Activated CD8-positive, alpha-beta T cell treated with anti-CD3 and anti-CD28 coated beads, Interleukin-2, amount 10 ng/mL, durations not matched to agents 7 days and 5 days (primary cell): Measurements from ENCODE around the gene PFAS. TPM values are rescaled to one million over a fixed set of nuclear protein-coding genes. Genes with fewer than 3 reads are reported as not detected.
A peak's percentile ranks its signal among the peaks of the same experiment; 100 is the strongest.

Source experiments
- ATAC-seq: fragments of 150-1000 bp; cut with Tn5 transposase; one replicate; pipeline ENCODE4 v1.10.0; 2021; ENCODE audit warnings: moderate library complexity
- CTCF ChIA-PET: fragments of 350-600 bp; sonication (Branson Sonifier 250); formaldehyde crosslinking; loops from one replicate; lab custom pipeline; 2021; ENCODE audit warnings: antibody characterized with exemption; lab: Charles Lee
- POLR2A ChIA-PET: fragments of 350-600 bp; sonication (Branson Sonifier 250); formaldehyde crosslinking; loops from one replicate; lab custom pipeline; 2021; ENCODE audit warnings: antibody characterized with exemption; lab: Charles Lee
- DNase-seq: peaks from one replicate; pipeline ENCODE4 v3.0.0-alpha.2; 2020
- H3K27ac Mint-ChIP-seq: one replicate; pipeline ENCODE4 v1.8.0; 2021; ENCODE audit warnings: mild to moderate bottlenecking, mixed read lengths
- H3K27me3 Mint-ChIP-seq: one replicate; pipeline ENCODE4 v1.8.0; 2021; ENCODE audit warnings: low read depth, mixed read lengths
- H3K36me3 Mint-ChIP-seq: one replicate; pipeline ENCODE4 v1.8.0; 2021; ENCODE audit warnings: low read depth, mixed read lengths
- H3K4me1 Mint-ChIP-seq: one replicate; pipeline ENCODE4 v1.8.0; 2021; ENCODE audit warnings: low read depth, mixed read lengths
- H3K4me3 Mint-ChIP-seq: one replicate; pipeline ENCODE4 v1.8.0; 2021; ENCODE audit warnings: mild to moderate bottlenecking, mixed read lengths
- H3K9me3 Mint-ChIP-seq: one replicate; pipeline ENCODE4 v1.8.0; 2022; ENCODE audit warnings: mixed read lengths; ENCODE audit not compliant: insufficient read depth
- total RNA-seq, 2 experiments: library from RNA; stranded (reverse); gene quantifications; one replicate each; pipeline ENCODE4 v1.2.3, GENCODE V29; 2021

Gene PFAS
- total RNA-seq, 2 experiments from 2014 or later: 78.3 to 80.2 TPM

GRCh38 chr17:8288336-8289102 lies 39.4 kb downstream of the PFAS start, which contains the start of gene RANGRF:
TSS of gene RANGRF (plus strand) at chr17:8288670. CDS start at chr17:8288789, 119 bp downstream.
- Mint-ChIP-seq H3K27me3 (no peaks in the 10 kb centered on the region), H3K9me3 (no peaks in the 10 kb centered on the region), H3K4me1 (peaks cover 47% of the 10 kb centered on the region), H3K36me3 (peaks cover 19% of the 10 kb centered on the region), H3K4me3 (peak within 1 kb of the TSS; percentile 84), H3K27ac (peak within 1 kb of the TSS; percentile 86)
- ChIA-PET POLR2A (interaction anchor here (0.6 to 6.0 kb wide), 6 partner anchors 40 to 705 kb away, joined by 3 to 39 read pairs (median 3); partner anchors contain the start of genes CTC1, MPDU1 and PFAS), CTCF (interaction anchor here (0.6 to 2.2 kb wide), 5 partner anchors 9 to 169 kb away, joined by 3 to 8 read pairs (median 3); no protein-coding TSS in a partner anchor)
- DNase-seq (peak; percentile 90), ATAC-seq (peak; percentile 95)

GRCh38 chr17:8289103-8289397 lies 40.0 kb downstream of the PFAS start:
- no peak for DNase-seq
- peak overlapping the region; percentile 84 for H3K4me3 Mint-ChIP-seq
- H3K4me1 Mint-ChIP-seq: peaks cover 43% of the 10 kb centered on the region
- H3K27me3 Mint-ChIP-seq: no peaks in the 10 kb centered on the region
- H3K9me3 Mint-ChIP-seq: no peaks in the 10 kb centered on the region
- ChIA-PET POLR2A (interaction anchor here (0.6 to 6.0 kb wide), 6 partner anchors 41 to 706 kb away, joined by 3 to 39 read pairs (median 3); partner anchors contain the start of genes CTC1, MPDU1 and PFAS), CTCF (interaction anchor here (0.6 to 2.2 kb wide), 5 partner anchors 9 to 170 kb away, joined by 3 to 8 read pairs (median 3); no protein-coding TSS in a partner anchor)
- no peak for ATAC-seq
- H3K27ac Mint-ChIP-seq: peak overlapping the region; percentile 86
- peaks cover 19% of the 10 kb centered on the region for H3K36me3 Mint-ChIP-seq

GRCh38 chr17:8290043-8290442 lies 41.0 kb downstream of the PFAS start:
- Mint-ChIP-seq H3K4me1 (peaks cover 49% of the 10 kb centered on the region), H3K27me3 (no peaks in the 10 kb centered on the region), H3K36me3 (peaks cover 19% of the 10 kb centered on the region), H3K9me3 (no peaks in the 10 kb centered on the region), H3K4me3 (peak overlapping the region; percentile 84), H3K27ac (peak overlapping the region; percentile 32)
- ChIA-PET CTCF (interaction anchor here (2.2 kb wide), 1 partner anchor 10 kb away, joined by 8 read pairs; no protein-coding TSS in a partner anchor), POLR2A (interaction anchor here (6.0 kb wide), 1 partner anchor 42 kb away, joined by 39 read pairs; the partner anchor contains the start of genes CTC1 and PFAS)
- ATAC-seq (no peak), DNase-seq (no peak)

- CTCF ChIA-PET: interaction anchor here (1.0 kb wide), 1 partner anchor 8 kb away, joined by 3 read pairs; no protein-coding TSS in a partner anchor
- Mint-ChIP-seq H3K27ac (no peak overlapping the region), H3K4me3 (no peak overlapping the region), H3K27me3 (no peaks in the 10 kb centered on the region), H3K4me1 (peaks cover 56% of the 10 kb centered on the region), H3K9me3 (peaks cover 6% of the 10 kb centered on the region), H3K36me3 (peaks cover 22% of the 10 kb centered on the region)
- DNase-seq (no peak), ATAC-seq (no peak)
- POLR2A ChIA-PET: interaction anchor here (0.6 to 1.8 kb wide), 2 partner anchors 46 to 70 kb away, joined by 3 to 4 read pairs; no protein-coding TSS in a partner anchor
These were observed 43.7 kb downstream of the PFAS start for GRCh38 chr17:8292639-8293395.

- CTCF ChIA-PET: interaction anchor here (1.1 to 2.4 kb wide), 12 partner anchors 11 to 221 kb away, joined by 3 to 17 read pairs (median 5); no protein-coding TSS in a partner anchor
These were observed 45.3 kb downstream of the PFAS start for GRCh38 chr17:8294361-8294760.

GRCh38 chr17:8294814-8295316 lies 45.8 kb downstream of the PFAS start:
- DNase-seq (no peak), ATAC-seq (no peak)
- no peaks in the 10 kb centered on the region for H3K27me3 Mint-ChIP-seq
- peaks cover 48% of the 10 kb centered on the region for H3K4me1 Mint-ChIP-seq
- CTCF ChIA-PET: interaction anchor here (0.7 to 2.4 kb wide), 26 partner anchors 10 to 234 kb away, joined by 3 to 17 read pairs (median 5); partner anchors contain the start of genes CTC1, HES7, KRABD2 and PFAS
- H3K27ac Mint-ChIP-seq: peak overlapping the region; percentile 90
- POLR2A ChIA-PET: interaction anchor here (0.6 to 3.4 kb wide), 19 partner anchors 8 to 658 kb away, joined by 3 to 50 read pairs (median 3); partner anchors contain the start of genes AURKB, CTC1 and PFAS
- H3K4me3 Mint-ChIP-seq: peak overlapping the region; percentile 84
- H3K36me3 Mint-ChIP-seq: peaks cover 14% of the 10 kb centered on the region
- peaks cover 6% of the 10 kb centered on the region for H3K9me3 Mint-ChIP-seq

More at GRCh38 chr17:8294361-8294760, 45.3 kb downstream of the PFAS start:
- no peak for DNase-seq
- Mint-ChIP-seq H3K4me1 (peaks cover 53% of the 10 kb centered on the region), H3K27ac (peak overlapping the region; percentile 90), H3K9me3 (peaks cover 6% of the 10 kb centered on the region), H3K4me3 (peak overlapping the region; percentile 84), H3K27me3 (no peaks in the 10 kb centered on the region), H3K36me3 (peaks cover 16% of the 10 kb centered on the region)
- POLR2A ChIA-PET: interaction anchor here (0.9 to 3.4 kb wide), 6 partner anchors 8 to 121 kb away, joined by 3 to 50 read pairs (median 14); partner anchors contain the start of genes CTC1 and PFAS
- no peak for ATAC-seq

GRCh38 chr17:8300226-8300625 lies 51.1 kb downstream of the PFAS start:
- Mint-ChIP-seq H3K4me1 (peaks cover 20% of the 10 kb centered on the region), H3K4me3 (no peak overlapping the region), H3K27me3 (no peaks in the 10 kb centered on the region), H3K9me3 (peaks cover 6% of the 10 kb centered on the region), H3K27ac (peak overlapping the region; percentile 37), H3K36me3 (peaks cover 3% of the 10 kb centered on the region)
- ATAC-seq: no peak
- CTCF ChIA-PET: interaction anchor here (0.7 to 3.0 kb wide), 15 partner anchors 11 to 445 kb away, joined by 3 to 27 read pairs (median 5); partner anchors contain the start of genes CTC1, PFAS and RANGRF
- DNase-seq: no peak
- POLR2A ChIA-PET: interaction anchor here (0.9 to 1.4 kb wide), 3 partner anchors 52 to 127 kb away, joined by 3 read pairs; partner anchors contain the start of gene CTC1

- peak; percentile 74 for DNase-seq
- ATAC-seq: peak; percentile 93
- peaks cover 18% of the 10 kb centered on the region for H3K4me1 Mint-ChIP-seq
- POLR2A ChIA-PET: interaction anchor here (0.9 to 1.4 kb wide), 3 partner anchors 53 to 128 kb away, joined by 3 read pairs; partner anchors contain the start of gene CTC1
- CTCF ChIA-PET: interaction anchor here (0.7 to 3.0 kb wide), 31 partner anchors 8 to 445 kb away, joined by 3 to 27 read pairs (median 4); partner anchors contain the start of genes AURKB, BORCS6, CTC1 and PFAS
- H3K9me3 Mint-ChIP-seq: peaks cover 6% of the 10 kb centered on the region
- peak overlapping the region; percentile 37 for H3K27ac Mint-ChIP-seq
- no peaks in the 10 kb centered on the region for H3K27me3 Mint-ChIP-seq
- no peak overlapping the region for H3K4me3 Mint-ChIP-seq
- peaks cover 3% of the 10 kb centered on the region for H3K36me3 Mint-ChIP-seq
These were observed 51.6 kb downstream of the PFAS start for GRCh38 chr17:8300627-8301242.

- DNase-seq: no peak
- Mint-ChIP-seq H3K27ac (no peak overlapping the region), H3K4me3 (no peak overlapping the region), H3K36me3 (no peaks in the 10 kb centered on the region), H3K4me1 (no peaks in the 10 kb centered on the region), H3K9me3 (no peaks in the 10 kb centered on the region), H3K27me3 (peaks cover 9% of the 10 kb centered on the region)
- ChIA-PET POLR2A (interaction anchor here (1.1 kb wide), 1 partner anchor 16 kb away, joined by 3 read pairs; the partner anchor contains the start of gene SLC25A35), CTCF (no interaction called here)
- ATAC-seq: no peak
These were observed 61.6 kb downstream of the PFAS start for GRCh38 chr17:8310601-8311123.

GRCh38 chr17:8311131-8311790 lies 62.2 kb downstream of the PFAS start:
- H3K4me3 Mint-ChIP-seq: no peak overlapping the region
- H3K4me1 Mint-ChIP-seq: no peaks in the 10 kb centered on the region
- DNase-seq (no peak), ATAC-seq (no peak)
- H3K27me3 Mint-ChIP-seq: peaks cover 12% of the 10 kb centered on the region
- POLR2A ChIA-PET: interaction anchor here (1.1 kb wide), 1 partner anchor 16 kb away, joined by 3 read pairs; the partner anchor contains the start of gene SLC25A35
- CTCF ChIA-PET: no interaction called here
- H3K9me3 Mint-ChIP-seq: no peaks in the 10 kb centered on the region
- H3K27ac Mint-ChIP-seq: no peak overlapping the region
- H3K36me3 Mint-ChIP-seq: no peaks in the 10 kb centered on the region
